Tibial artery (tissue), 4 donors: Measurements from ENCODE around the gene HPSE2.

Experiments
- DNase-seq, 2 donors: peaks; one replicate each; pipeline ENCODE4 v3.0.0-alpha.2; 2019
- H3K27ac ChIP-seq, 2 donors: fragments of 200-600 bp; sonication (generic) in 1 of 2; 1 replicate in 1 of 2; 2 replicates in 1 of 2; pipeline ENCODE4 v1.5.1; 2018 to 2019; ENCODE audit warnings: mild to moderate bottlenecking in 1 of 2
- H3K27me3 ChIP-seq, 2 donors: fragments of 200-600 bp; sonication (generic) in 1 of 2; one replicate each; pipeline versions ENCODE4 v1.5.1 to v1.6.0; 2016 to 2019
- H3K36me3 ChIP-seq, 3 donors: fragments of 200-600 bp; sonication (generic) in 2 of 3; one replicate each; pipeline ENCODE4 v1.5.1; 2016 to 2019; ENCODE audit warnings: mild to moderate bottlenecking in 2 of 3
- H3K4me1 ChIP-seq, 4 donors: fragments of 200-600 bp; sonication (generic) in 2 of 4; 1 replicate in 3 of 4; 2 replicates in 1 of 4; pipeline ENCODE4 v1.5.1; 2016 to 2019
- H3K4me3 ChIP-seq, 2 donors: fragments of 200-600 bp; sonication (generic) in 1 of 2; 1 replicate in 1 of 2; 2 replicates in 1 of 2; pipeline ENCODE4 v1.5.1; 2018 to 2019; ENCODE audit warnings: mild to moderate bottlenecking in 2 of 2
- H3K9me3 ChIP-seq, 3 donors: fragments of 200-600 bp; sonication (generic) in 1 of 3; one replicate each; pipeline ENCODE4 v1.5.1; 2016 to 2019
- CTCF ChIP-seq, 2 experiments: fragments of 200-600 bp in 1 of 2; fragments of 450-650 bp in 1 of 2; IDR thresholded peaks; one replicate each; pipeline ENCODE4 v1.5.1; 2017 to 2019; ENCODE audit warnings: antibody characterized with exemption in 2 of 2, mild to moderate bottlenecking in 1 of 2, moderate library complexity in 1 of 2
- intact Hi-C: fragments of 100-400 bp; cut with DNase I; formaldehyde crosslinking; loops from one replicate; pipeline ENCODE4 v1.15.0; 2023; ENCODE audit warnings: low total_unique reads

Gene HPSE2

GRCh38 chr10:98817396-98817795, 418.3 kb downstream of the HPSE2 start:
- intact Hi-C loops, result no loop called here
- no peaks in the 10 kb centered on the region for H3K4me1 ChIP-seq
- H3K9me3 ChIP-seq, result no peaks in the 10 kb centered on the region
- no peak overlapping the region for H3K4me3 ChIP-seq
- TF ChIP-seq CTCF (IDR thresholded peaks at IDR 0.05), result no peak
- H3K27me3 ChIP-seq, result no peaks in the 10 kb centered on the region
- DNase-seq, result no peak
- no peak overlapping the region for H3K27ac ChIP-seq
- no peaks in the 10 kb centered on the region for H3K36me3 ChIP-seq

GRCh38 chr10:98815039-98815885, 420.4 kb downstream of the HPSE2 start:
- no peak for TF ChIP-seq CTCF (IDR thresholded peaks at IDR 0.05)
- no peak overlapping the region for H3K4me3 ChIP-seq
- no peak overlapping the region for H3K27ac ChIP-seq
- H3K4me1 ChIP-seq, result no peaks in the 10 kb centered on the region
- DNase-seq, result no peak
- no peaks in the 10 kb centered on the region for H3K27me3 ChIP-seq
- H3K36me3 ChIP-seq, result no peaks in the 10 kb centered on the region
- intact Hi-C loops, result no loop called here
- no peaks in the 10 kb centered on the region for H3K9me3 ChIP-seq

- TF ChIP-seq CTCF (IDR thresholded peaks at IDR 0.05), result no peak
- Histone ChIP-seq H3K4me3 (no peak overlapping the region), H3K9me3 (no peaks in the 10 kb centered on the region), H3K4me1 (no peaks in the 10 kb centered on the region), H3K36me3 (no peaks in the 10 kb centered on the region), H3K27ac (no peak overlapping the region), H3K27me3 (no peaks in the 10 kb centered on the region)
- no peak for DNase-seq
- intact Hi-C loops, result no loop called here
Observed at GRCh38 chr10:98814470-98814869, 421.2 kb downstream of the HPSE2 start.

- Histone ChIP-seq H3K27ac (no peak overlapping the region), H3K27me3 (no peaks in the 10 kb centered on the region), H3K9me3 (no peaks in the 10 kb centered on the region), H3K4me1 (no peaks in the 10 kb centered on the region), H3K4me3 (no peak overlapping the region), H3K36me3 (no peaks in the 10 kb centered on the region)
- TF ChIP-seq CTCF (IDR thresholded peaks at IDR 0.05), result no peak
- intact Hi-C loops, result no loop called here
- DNase-seq, result no peak
Observed at GRCh38 chr10:98808282-98808892, 427.3 kb downstream of the HPSE2 start.

GRCh38 chr10:98800263-98800662, 435.4 kb downstream of the HPSE2 start:
- TF ChIP-seq CTCF (IDR thresholded peaks at IDR 0.05), result no peak

More at GRCh38 chr10:98800263-98800662, 435.4 kb downstream of the HPSE2 start:
- DNase-seq, result no peak
- H3K27ac ChIP-seq, result no peak overlapping the region
- no peak overlapping the region for H3K4me3 ChIP-seq
- no peaks in the 10 kb centered on the region for H3K9me3 ChIP-seq
- intact Hi-C loops, result no loop called here
- H3K36me3 ChIP-seq, result no peaks in the 10 kb centered on the region
- no peaks in the 10 kb centered on the region for H3K4me1 ChIP-seq
- no peaks in the 10 kb centered on the region for H3K27me3 ChIP-seq
